GM23338 (cell line): ENCODE measurements around the gene GUCY2F. TPM values are rescaled to one million over a fixed set of nuclear protein-coding genes. Genes with fewer than 3 reads are reported as not detected.

Experiments used
- ATAC-seq: fragments of 200-7000 bp; cut with Tn5 transposase; 3 replicates; pipeline ENCODE4 v1.9.1; 2020
- DNase-seq: peaks from one replicate; pipeline ENCODE4 v3.0.0-alpha.2; 2015; ENCODE audit warnings: low spot score
- H2AFZ ChIP-seq: fragments of 200-600 bp; sonication (generic); 2 replicates; pipeline ENCODE4 v1.8.0; 2016; ENCODE audit warnings: antibody characterized with exemption, mild to moderate bottlenecking, moderate library complexity
- H3F3A ChIP-seq: fragments of 200-600 bp; sonication (generic); replicated peaks from 2 replicates; pipeline ENCODE4 v1.8.0; 2017; ENCODE audit warnings: antibody characterized with exemption, mixed run types, low read depth
- H3K27ac ChIP-seq: fragments of 200-600 bp; sonication (generic); 2 replicates; pipeline ENCODE4 v1.6.1; 2016; ENCODE audit warnings: low read depth
- H3K27me3 ChIP-seq: fragments of 200-600 bp; sonication (generic); 2 replicates; pipeline ENCODE4 v1.8.0; 2016; ENCODE audit warnings: mild to moderate bottlenecking, mixed run types, moderate library complexity; ENCODE audit not compliant: insufficient read depth
- H3K36me3 ChIP-seq: fragments of 200-600 bp; sonication (generic); 2 replicates; pipeline ENCODE4 v1.8.0; 2016; ENCODE audit warnings: mild to moderate bottlenecking; ENCODE audit not compliant: insufficient read depth
- H3K4me1 ChIP-seq: fragments of 200-600 bp; sonication (generic); 2 replicates; pipeline ENCODE4 v1.8.0; 2016; ENCODE audit warnings: mild to moderate bottlenecking, moderate library complexity; ENCODE audit not compliant: insufficient read depth
- H3K4me2 ChIP-seq: fragments of 200-600 bp; sonication (generic); 2 replicates; pipeline ENCODE4 v1.7.1; 2017; ENCODE audit warnings: mixed run types
- H3K4me3 ChIP-seq: fragments of 200-600 bp; sonication (generic); 2 replicates; pipeline ENCODE4 v1.6.1; 2016; ENCODE audit warnings: mixed run types
- H3K79me2 ChIP-seq: fragments of 200-600 bp; sonication (generic); replicated peaks from 2 replicates; pipeline ENCODE4 v1.8.0; 2017; ENCODE audit warnings: mild to moderate bottlenecking; ENCODE audit not compliant: insufficient read depth
- H3K9me2 ChIP-seq: fragments of 200-600 bp; sonication (generic); 2 replicates; pipeline ENCODE4 v1.8.0; 2017; ENCODE audit not compliant: insufficient read depth
- H4K20me1 ChIP-seq: fragments of 200-600 bp; sonication (generic); replicated peaks from 2 replicates; pipeline ENCODE4 v1.8.0; 2017; ENCODE audit warnings: mild to moderate bottlenecking; ENCODE audit not compliant: insufficient read depth
- H3K27ac Mint-ChIP-seq: 2 replicates; pipeline ENCODE4 v1.8.0; 2020; ENCODE audit warnings: inconsistent platforms, mild to moderate bottlenecking, moderate library complexity, mixed read lengths
- H3K27me3 Mint-ChIP-seq: 3 replicates; pipeline ENCODE4 v1.8.0; 2022; ENCODE audit warnings: low read depth, mild to moderate bottlenecking, moderate library complexity, mixed read lengths, inconsistent platforms; ENCODE audit not compliant: insufficient read depth, poor library complexity
- H3K36me3 Mint-ChIP-seq: 3 replicates; pipeline ENCODE4 v1.8.0; 2021; ENCODE audit warnings: low read depth, mild to moderate bottlenecking, inconsistent platforms, moderate library complexity, mixed read lengths
- H3K4me1 Mint-ChIP-seq: 3 replicates; pipeline ENCODE4 v1.8.0; 2020; ENCODE audit warnings: mild to moderate bottlenecking, inconsistent platforms, mixed read lengths
- H3K4me3 Mint-ChIP-seq: 3 replicates; pipeline ENCODE4 v1.8.0; 2021; ENCODE audit warnings: moderate library complexity, mild to moderate bottlenecking, inconsistent platforms, mixed read lengths
- H3K9me3 Mint-ChIP-seq: 3 replicates; pipeline ENCODE4 v1.8.0; 2020; ENCODE audit warnings: moderate library complexity, mild to moderate bottlenecking, inconsistent platforms, mixed read lengths
- CREB1 ChIP-seq: fragments of 250-450 bp; sonication (Bioruptor Pico); IDR thresholded peaks from 2 replicates; pipeline ENCODE4 v1.5.0; 2020; ENCODE audit warnings: low read depth, mild to moderate bottlenecking, moderate library complexity
- EZH2 ChIP-seq: fragments of 200-600 bp; sonication (generic); IDR thresholded peaks from one replicate; pipeline ENCODE4 v1.8.0; 2017; ENCODE audit warnings: antibody characterized with exemption, mild to moderate bottlenecking, low read depth; ENCODE audit not compliant: unreplicated experiment
- JUNB ChIP-seq: IDR thresholded peaks from one replicate; pipeline ENCODE4 v1.6.1; 2016; ENCODE audit warnings: antibody characterized with exemption; ENCODE audit not compliant: unreplicated experiment
- STAT1 ChIP-seq: IDR thresholded peaks from one replicate; pipeline ENCODE4 v1.6.1; 2016; ENCODE audit warnings: antibody characterized with exemption; ENCODE audit not compliant: unreplicated experiment
- polyA plus RNA-seq: library from polyadenylated mRNA; unstranded; fragments of >200 nt; fragmentation: Nextera tagmentation; extraction: Ambion mirVana; gene quantifications from 2 replicates; pipeline ENCODE4 v1.2.1, GENCODE V29; 2016
- total RNA-seq: library from RNA; depleted of rRNA; stranded (reverse); fragments of >200 nt; shearing (Covaris generic); gene quantifications from 2 replicates; pipeline ENCODE4 v1.2.3, GENCODE V29; 2014
- TF ChIP-seq, protein P1 (sequence below), 2 experiments: fragments of 200-600 bp in 1 of 2; sonication (generic) in 1 of 2; conservative IDR thresholded peaks; 2 replicates each; pipeline versions ENCODE4 v1.5.1 to v1.6.1; 2016 to 2017; ENCODE audit warnings: antibody characterized with exemption in 2 of 2, low read depth in 2 of 2, mild to moderate bottlenecking in 2 of 2, moderate library complexity in 1 of 2
- TF ChIP-seq, protein P2 (sequence below): IDR thresholded peaks from one replicate; pipeline ENCODE4 v1.6.1; 2018; ENCODE audit warnings: antibody characterized with exemption; ENCODE audit not compliant: unreplicated experiment

The GUCY2F gene
- total and polyA plus RNA-seq, 2 experiments from 2014 or later = 0.06 to 0.10 TPM

DNA sequence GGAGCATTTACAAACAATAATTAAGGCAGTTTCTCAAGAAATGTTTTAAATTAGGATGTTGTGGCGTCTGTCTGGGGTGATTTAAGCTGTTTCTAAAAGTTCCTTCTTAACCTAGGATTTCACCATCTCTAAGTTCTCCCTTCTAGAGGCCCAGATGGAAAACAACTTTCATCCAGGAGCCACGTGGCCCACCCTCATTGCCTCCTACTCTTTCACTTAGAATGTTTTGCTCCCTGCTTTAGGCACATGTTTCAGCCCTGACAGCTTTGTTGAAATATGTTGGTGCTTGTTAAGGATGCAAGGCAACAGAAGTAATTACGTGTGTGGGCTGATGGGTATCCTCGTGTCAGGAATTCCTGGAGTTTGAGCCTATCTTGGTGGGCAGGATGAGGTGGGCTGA lies 131.3 kb downstream of the GUCY2F start:
- Histone ChIP-seq H3K4me2 (no peak overlapping the region), H3K36me3 (no peaks in the 10 kb centered on the region), H3K4me1 (no peaks in the 10 kb centered on the region), H4K20me1 (no peaks in the 10 kb centered on the region), H3K4me3 (no peak overlapping the region), H3K79me2 (no peaks in the 10 kb centered on the region), H3K9me2 (no peaks in the 10 kb centered on the region), H3F3A (no peaks in the 10 kb centered on the region), H2AFZ (no peak overlapping the region), H3K27ac (no peak overlapping the region), H3K27me3 (no peaks in the 10 kb centered on the region)
- Mint-ChIP-seq H3K4me3 (no peak overlapping the region), H3K36me3 (no peaks in the 10 kb centered on the region), H3K4me1 (no peaks in the 10 kb centered on the region), H3K9me3 (no peaks in the 10 kb centered on the region), H3K27ac (no peak overlapping the region), H3K27me3 (no peaks in the 10 kb centered on the region)
- ATAC-seq = no peak
- DNase-seq = no peak
- TF ChIP-seq EZH2 (no peak), STAT1 (no peak)
- TF ChIP-seq, protein P1, sequence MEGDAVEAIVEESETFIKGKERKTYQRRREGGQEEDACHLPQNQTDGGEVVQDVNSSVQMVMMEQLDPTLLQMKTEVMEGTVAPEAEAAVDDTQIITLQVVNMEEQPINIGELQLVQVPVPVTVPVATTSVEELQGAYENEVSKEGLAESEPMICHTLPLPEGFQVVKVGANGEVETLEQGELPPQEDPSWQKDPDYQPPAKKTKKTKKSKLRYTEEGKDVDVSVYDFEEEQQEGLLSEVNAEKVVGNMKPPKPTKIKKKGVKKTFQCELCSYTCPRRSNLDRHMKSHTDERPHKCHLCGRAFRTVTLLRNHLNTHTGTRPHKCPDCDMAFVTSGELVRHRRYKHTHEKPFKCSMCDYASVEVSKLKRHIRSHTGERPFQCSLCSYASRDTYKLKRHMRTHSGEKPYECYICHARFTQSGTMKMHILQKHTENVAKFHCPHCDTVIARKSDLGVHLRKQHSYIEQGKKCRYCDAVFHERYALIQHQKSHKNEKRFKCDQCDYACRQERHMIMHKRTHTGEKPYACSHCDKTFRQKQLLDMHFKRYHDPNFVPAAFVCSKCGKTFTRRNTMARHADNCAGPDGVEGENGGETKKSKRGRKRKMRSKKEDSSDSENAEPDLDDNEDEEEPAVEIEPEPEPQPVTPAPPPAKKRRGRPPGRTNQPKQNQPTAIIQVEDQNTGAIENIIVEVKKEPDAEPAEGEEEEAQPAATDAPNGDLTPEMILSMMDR (conservative IDR thresholded peaks at IDR 0.05; ENCODE audit: low read depth in 2 of 2) = no peak
- TF ChIP-seq, protein P2, sequence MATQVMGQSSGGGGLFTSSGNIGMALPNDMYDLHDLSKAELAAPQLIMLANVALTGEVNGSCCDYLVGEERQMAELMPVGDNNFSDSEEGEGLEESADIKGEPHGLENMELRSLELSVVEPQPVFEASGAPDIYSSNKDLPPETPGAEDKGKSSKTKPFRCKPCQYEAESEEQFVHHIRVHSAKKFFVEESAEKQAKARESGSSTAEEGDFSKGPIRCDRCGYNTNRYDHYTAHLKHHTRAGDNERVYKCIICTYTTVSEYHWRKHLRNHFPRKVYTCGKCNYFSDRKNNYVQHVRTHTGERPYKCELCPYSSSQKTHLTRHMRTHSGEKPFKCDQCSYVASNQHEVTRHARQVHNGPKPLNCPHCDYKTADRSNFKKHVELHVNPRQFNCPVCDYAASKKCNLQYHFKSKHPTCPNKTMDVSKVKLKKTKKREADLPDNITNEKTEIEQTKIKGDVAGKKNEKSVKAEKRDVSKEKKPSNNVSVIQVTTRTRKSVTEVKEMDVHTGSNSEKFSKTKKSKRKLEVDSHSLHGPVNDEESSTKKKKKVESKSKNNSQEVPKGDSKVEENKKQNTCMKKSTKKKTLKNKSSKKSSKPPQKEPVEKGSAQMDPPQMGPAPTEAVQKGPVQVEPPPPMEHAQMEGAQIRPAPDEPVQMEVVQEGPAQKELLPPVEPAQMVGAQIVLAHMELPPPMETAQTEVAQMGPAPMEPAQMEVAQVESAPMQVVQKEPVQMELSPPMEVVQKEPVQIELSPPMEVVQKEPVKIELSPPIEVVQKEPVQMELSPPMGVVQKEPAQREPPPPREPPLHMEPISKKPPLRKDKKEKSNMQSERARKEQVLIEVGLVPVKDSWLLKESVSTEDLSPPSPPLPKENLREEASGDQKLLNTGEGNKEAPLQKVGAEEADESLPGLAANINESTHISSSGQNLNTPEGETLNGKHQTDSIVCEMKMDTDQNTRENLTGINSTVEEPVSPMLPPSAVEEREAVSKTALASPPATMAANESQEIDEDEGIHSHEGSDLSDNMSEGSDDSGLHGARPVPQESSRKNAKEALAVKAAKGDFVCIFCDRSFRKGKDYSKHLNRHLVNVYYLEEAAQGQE = no peak

DNA sequence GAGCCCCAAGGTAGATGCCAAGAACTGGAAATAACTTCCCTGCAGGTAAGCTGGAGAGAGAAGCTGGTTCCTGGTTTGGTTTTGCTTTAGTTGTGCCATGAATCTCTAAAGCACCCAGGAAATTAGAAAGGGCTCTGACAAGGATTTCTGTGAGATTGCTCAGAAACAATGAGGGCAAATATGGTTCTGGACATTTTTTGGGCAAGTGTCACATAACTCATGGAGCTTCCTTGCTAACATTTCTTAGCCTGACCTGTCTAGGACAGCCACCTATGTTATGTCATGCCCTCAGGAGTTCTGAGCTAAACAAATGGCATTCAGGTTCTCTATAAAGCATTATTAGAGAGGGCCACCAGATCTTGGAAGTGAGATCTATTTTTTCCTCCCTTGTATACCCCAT lies 131.8 kb downstream of the GUCY2F start:
- Histone ChIP-seq H3K9me2 (no peaks in the 10 kb centered on the region), H4K20me1 (no peaks in the 10 kb centered on the region), H3K27ac (no peak overlapping the region), H3K36me3 (no peaks in the 10 kb centered on the region), H2AFZ (no peak overlapping the region), H3K4me1 (no peaks in the 10 kb centered on the region), H3K79me2 (no peaks in the 10 kb centered on the region), H3K4me2 (no peak overlapping the region), H3F3A (no peaks in the 10 kb centered on the region), H3K27me3 (no peaks in the 10 kb centered on the region), H3K4me3 (no peak overlapping the region)
- no peaks in the 10 kb centered on the region for H3K36me3 Mint-ChIP-seq
- H3K4me3 Mint-ChIP-seq = no peak overlapping the region
- no peaks in the 10 kb centered on the region for H3K4me1 Mint-ChIP-seq
- ATAC-seq (no peak), DNase-seq (no peak)
- TF ChIP-seq CREB1 (CRISPR knock-in tag) (no peak), JUNB (no peak)
- TF ChIP-seq, protein P2 = no peak
- TF ChIP-seq, protein P1 (conservative IDR thresholded peaks at IDR 0.05; ENCODE audit: low read depth in 2 of 2) = no peak
- H3K9me3 Mint-ChIP-seq = no peaks in the 10 kb centered on the region
- no peak overlapping the region for H3K27ac Mint-ChIP-seq
- no peaks in the 10 kb centered on the region for H3K27me3 Mint-ChIP-seq
